Neural cell (in vitro differentiated cells): ENCODE data around the gene SLC25A43. TPM values are rescaled to one million over a fixed set of nuclear protein-coding genes. Genes with fewer than 3 reads are reported as not detected.

Source experiments
- H2AFZ ChIP-seq: fragments of 200-600, 300-800 bp; sonication (generic), shearing (Covaris generic); 2 replicates; pipeline ENCODE4 v1.6.0; 2014; ENCODE audit warnings: low read depth, mild to moderate bottlenecking, antibody characterized with exemption, low read length, moderate library complexity
- H3F3A ChIP-seq: fragments of 200-600 bp; shearing (Covaris generic); 2 replicates; pipeline ENCODE4 v1.6.1; 2016; ENCODE audit warnings: mild to moderate bottlenecking, moderate library complexity, mixed read lengths, antibody characterized with exemption, low read length; ENCODE audit not compliant: insufficient read depth, poor library complexity, severe bottlenecking
- H3K27ac ChIP-seq: fragments of 200-600, 300-800 bp; sonication (generic), shearing (Covaris generic); 2 replicates; pipeline ENCODE4 v1.5.1; 2014; ENCODE audit warnings: mild to moderate bottlenecking, low read length, moderate library complexity
- H3K27me3 ChIP-seq: fragments of 300-800, 200-600 bp; sonication (generic), shearing (Covaris generic); 2 replicates; pipeline ENCODE4 v1.6.0; 2014; ENCODE audit warnings: mild to moderate bottlenecking, low read depth, low read length, moderate library complexity; ENCODE audit not compliant: insufficient read depth
- H3K36me3 ChIP-seq: fragments of 300-800, 200-600 bp; sonication (generic), shearing (Covaris generic); 2 replicates; pipeline ENCODE4 v1.5.1; 2014; ENCODE audit warnings: mild to moderate bottlenecking, antibody characterized with exemption, low read length, moderate library complexity; ENCODE audit not compliant: insufficient read depth
- H3K4me2 ChIP-seq: fragments of 300-800, 200-600 bp; sonication (generic), shearing (Covaris generic); 2 replicates; pipeline ENCODE4 v1.6.0; 2014; ENCODE audit warnings: mild to moderate bottlenecking, low read length
- H3K4me3 ChIP-seq: fragments of 300-800, 200-600 bp; sonication (generic), shearing (Covaris generic); 2 replicates; pipeline ENCODE4 v1.5.1; 2014; ENCODE audit warnings: mild to moderate bottlenecking, low read length, moderate library complexity
- H3K79me2 ChIP-seq: fragments of 200-600 bp; shearing (Covaris generic); replicated peaks from 2 replicates; pipeline ENCODE4 v1.6.0; 2014; ENCODE audit warnings: mild to moderate bottlenecking, low read length, moderate library complexity; ENCODE audit not compliant: insufficient read depth
- H3K9ac ChIP-seq: fragments of 300-800, 200-600 bp; sonication (generic), shearing (Covaris generic); 2 replicates; pipeline ENCODE4 v1.6.1; 2016; ENCODE audit warnings: mild to moderate bottlenecking, low read length, mixed read lengths
- H3K9me2 ChIP-seq: fragments of 200-600 bp; shearing (Covaris generic); 2 replicates; pipeline ENCODE4 v1.6.1; 2016; ENCODE audit warnings: mild to moderate bottlenecking, low read length, mixed read lengths; ENCODE audit not compliant: insufficient read depth
- H3K9me3 ChIP-seq: fragments of 200-600, 300-800 bp; sonication (generic), shearing (Covaris generic); 2 replicates; pipeline ENCODE4 v1.6.1; 2016; ENCODE audit warnings: mild to moderate bottlenecking, mixed run types, low read length, moderate library complexity, mixed read lengths
- H4K20me1 ChIP-seq: fragments of 200-600 bp; shearing (Covaris generic); 2 replicates; pipeline ENCODE4 v1.6.1; 2016; ENCODE audit warnings: mild to moderate bottlenecking, mixed run types; ENCODE audit not compliant: insufficient read depth
- EP300 ChIP-seq: fragments of 450-650 bp; conservative IDR thresholded peaks from 2 replicates; pipeline ENCODE4 v1.6.1; 2014; ENCODE audit warnings: antibody characterized with exemption, mild to moderate bottlenecking, moderate library complexity; ENCODE audit not compliant: poor library complexity, severe bottlenecking
- EZH2 ChIP-seq: fragments of 200-600, 300-800 bp; shearing (Covaris generic), sonication (generic); IDR thresholded peaks from 2 replicates; pipeline ENCODE4 v1.6.1; 2014; ENCODE audit warnings: antibody characterized with exemption, low read length, borderline replicate concordance, mild to moderate bottlenecking; ENCODE audit not compliant: insufficient read depth, poor library complexity, severe bottlenecking
- MXI1 ChIP-seq: fragments of 450-650 bp; conservative IDR thresholded peaks from 2 replicates; pipeline ENCODE4 v1.6.1; 2014; ENCODE audit warnings: antibody characterized with exemption, mild to moderate bottlenecking; ENCODE audit not compliant: poor library complexity, severe bottlenecking
- POLR2AphosphoS5 ChIP-seq: IDR thresholded peaks from 2 replicates; pipeline ENCODE4 v1.6.1; 2012
- RAD21 ChIP-seq: fragments of 450-650 bp; conservative IDR thresholded peaks from 2 replicates; pipeline ENCODE4 v1.6.1; 2014; ENCODE audit warnings: antibody characterized with exemption, mild to moderate bottlenecking, moderate library complexity
- SMC3 ChIP-seq: fragments of 450-650 bp; conservative IDR thresholded peaks from 2 replicates; pipeline ENCODE4 v1.6.1; 2014; ENCODE audit warnings: antibody characterized with exemption, mild to moderate bottlenecking, moderate library complexity; ENCODE audit not compliant: poor library complexity
- TAF1 ChIP-seq: IDR thresholded peaks from 2 replicates; pipeline ENCODE4 v1.6.1; 2012; ENCODE audit warnings: low read depth
- polyA plus RNA-seq: library from polyadenylated mRNA; depleted of rRNA; stranded (reverse); fragments of >200 nt; gene quantifications from 2 replicates; pipeline ENCODE4 v1.2.3, GENCODE V29; 2014
- TF ChIP-seq, protein P1 (sequence below): IDR thresholded peaks from 2 replicates; pipeline ENCODE4 v1.6.1; 2012; ENCODE audit warnings: borderline replicate concordance
- TF ChIP-seq, protein P2 (sequence below): fragments of 450-650 bp; IDR thresholded peaks from 2 replicates; pipeline ENCODE4 v1.5.1; 2014; ENCODE audit warnings: antibody characterized with exemption, mild to moderate bottlenecking, moderate library complexity; ENCODE audit not compliant: poor library complexity, severe bottlenecking

The SLC25A43 gene
- polyA plus RNA-seq, 1 donor from 2014 or later = not detected

DNA sequence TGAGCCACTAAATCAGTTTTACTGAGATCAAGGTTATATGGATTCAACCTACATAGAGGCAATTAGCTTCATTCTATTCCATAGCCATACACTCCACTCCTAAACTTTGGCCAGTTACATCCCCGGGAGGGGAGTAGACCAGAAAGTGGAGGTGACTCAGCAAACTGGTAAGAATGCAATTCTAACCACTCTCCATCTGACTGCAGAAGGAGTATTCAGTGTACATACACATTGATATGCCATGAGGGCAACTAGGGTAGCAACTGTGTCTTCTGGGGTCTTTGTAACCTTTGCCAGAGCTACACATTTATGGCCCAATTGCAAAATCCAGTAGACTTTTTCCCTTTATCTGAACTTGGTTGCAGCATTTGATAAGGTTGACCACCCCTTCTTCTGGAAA is 7.6 kb downstream of the SLC25A43 start:
- H3K36me3 ChIP-seq = no peaks in the 10 kb centered on the region
- H3K9me2 ChIP-seq = no peaks in the 10 kb centered on the region
- H3K79me2 ChIP-seq = no peaks in the 10 kb centered on the region
- H3F3A ChIP-seq = no peaks in the 10 kb centered on the region
- no peak overlapping the region for H3K27ac ChIP-seq
- no peak overlapping the region for H3K4me3 ChIP-seq
- TF ChIP-seq POLR2AphosphoS5 (no peak), RAD21 (no peak), TAF1 (no peak), EP300 (no peak), MXI1 (no peak), SMC3 (no peak), EZH2 (no peak)
- TF ChIP-seq, protein P1, sequence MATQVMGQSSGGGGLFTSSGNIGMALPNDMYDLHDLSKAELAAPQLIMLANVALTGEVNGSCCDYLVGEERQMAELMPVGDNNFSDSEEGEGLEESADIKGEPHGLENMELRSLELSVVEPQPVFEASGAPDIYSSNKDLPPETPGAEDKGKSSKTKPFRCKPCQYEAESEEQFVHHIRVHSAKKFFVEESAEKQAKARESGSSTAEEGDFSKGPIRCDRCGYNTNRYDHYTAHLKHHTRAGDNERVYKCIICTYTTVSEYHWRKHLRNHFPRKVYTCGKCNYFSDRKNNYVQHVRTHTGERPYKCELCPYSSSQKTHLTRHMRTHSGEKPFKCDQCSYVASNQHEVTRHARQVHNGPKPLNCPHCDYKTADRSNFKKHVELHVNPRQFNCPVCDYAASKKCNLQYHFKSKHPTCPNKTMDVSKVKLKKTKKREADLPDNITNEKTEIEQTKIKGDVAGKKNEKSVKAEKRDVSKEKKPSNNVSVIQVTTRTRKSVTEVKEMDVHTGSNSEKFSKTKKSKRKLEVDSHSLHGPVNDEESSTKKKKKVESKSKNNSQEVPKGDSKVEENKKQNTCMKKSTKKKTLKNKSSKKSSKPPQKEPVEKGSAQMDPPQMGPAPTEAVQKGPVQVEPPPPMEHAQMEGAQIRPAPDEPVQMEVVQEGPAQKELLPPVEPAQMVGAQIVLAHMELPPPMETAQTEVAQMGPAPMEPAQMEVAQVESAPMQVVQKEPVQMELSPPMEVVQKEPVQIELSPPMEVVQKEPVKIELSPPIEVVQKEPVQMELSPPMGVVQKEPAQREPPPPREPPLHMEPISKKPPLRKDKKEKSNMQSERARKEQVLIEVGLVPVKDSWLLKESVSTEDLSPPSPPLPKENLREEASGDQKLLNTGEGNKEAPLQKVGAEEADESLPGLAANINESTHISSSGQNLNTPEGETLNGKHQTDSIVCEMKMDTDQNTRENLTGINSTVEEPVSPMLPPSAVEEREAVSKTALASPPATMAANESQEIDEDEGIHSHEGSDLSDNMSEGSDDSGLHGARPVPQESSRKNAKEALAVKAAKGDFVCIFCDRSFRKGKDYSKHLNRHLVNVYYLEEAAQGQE = no peak
- no peak overlapping the region for H3K4me2 ChIP-seq
- no peaks in the 10 kb centered on the region for H3K9me3 ChIP-seq
- H4K20me1 ChIP-seq = no peaks in the 10 kb centered on the region
- no peaks in the 10 kb centered on the region for H3K27me3 ChIP-seq
- no peak overlapping the region for H3K9ac ChIP-seq
- H2AFZ ChIP-seq = no peak overlapping the region

DNA sequence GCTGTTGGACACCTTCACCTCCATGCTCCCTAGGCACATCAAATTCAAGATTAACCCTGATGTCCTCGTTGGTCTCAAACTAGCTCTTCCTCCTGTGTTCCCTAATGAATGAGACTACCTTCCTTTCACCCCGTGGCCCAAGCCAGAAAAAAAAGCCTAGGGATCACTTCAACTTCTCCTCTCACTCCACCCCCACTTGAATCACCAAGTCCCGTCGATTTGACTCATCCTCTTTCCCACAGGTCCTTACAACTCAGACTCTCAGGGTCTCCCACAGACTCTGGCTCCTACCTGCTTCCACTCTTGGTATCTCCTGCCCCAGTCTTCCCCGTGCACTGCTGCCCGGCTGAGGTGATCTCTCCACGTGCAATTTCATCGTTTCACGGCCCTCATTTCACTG is 8.5 kb downstream of the SLC25A43 start:
- Histone ChIP-seq H3K9me2 (no peaks in the 10 kb centered on the region), H3K79me2 (no peaks in the 10 kb centered on the region), H3K4me3 (no peak overlapping the region), H3K36me3 (no peaks in the 10 kb centered on the region), H2AFZ (no peak overlapping the region), H3K27ac (no peak overlapping the region), H3K4me2 (no peak overlapping the region), H3K9me3 (no peaks in the 10 kb centered on the region), H3K27me3 (no peaks in the 10 kb centered on the region), H4K20me1 (no peaks in the 10 kb centered on the region), H3K9ac (no peak overlapping the region), H3F3A (no peaks in the 10 kb centered on the region)
- no peak for TF ChIP-seq POLR2AphosphoS5
- TF ChIP-seq, protein P2, sequence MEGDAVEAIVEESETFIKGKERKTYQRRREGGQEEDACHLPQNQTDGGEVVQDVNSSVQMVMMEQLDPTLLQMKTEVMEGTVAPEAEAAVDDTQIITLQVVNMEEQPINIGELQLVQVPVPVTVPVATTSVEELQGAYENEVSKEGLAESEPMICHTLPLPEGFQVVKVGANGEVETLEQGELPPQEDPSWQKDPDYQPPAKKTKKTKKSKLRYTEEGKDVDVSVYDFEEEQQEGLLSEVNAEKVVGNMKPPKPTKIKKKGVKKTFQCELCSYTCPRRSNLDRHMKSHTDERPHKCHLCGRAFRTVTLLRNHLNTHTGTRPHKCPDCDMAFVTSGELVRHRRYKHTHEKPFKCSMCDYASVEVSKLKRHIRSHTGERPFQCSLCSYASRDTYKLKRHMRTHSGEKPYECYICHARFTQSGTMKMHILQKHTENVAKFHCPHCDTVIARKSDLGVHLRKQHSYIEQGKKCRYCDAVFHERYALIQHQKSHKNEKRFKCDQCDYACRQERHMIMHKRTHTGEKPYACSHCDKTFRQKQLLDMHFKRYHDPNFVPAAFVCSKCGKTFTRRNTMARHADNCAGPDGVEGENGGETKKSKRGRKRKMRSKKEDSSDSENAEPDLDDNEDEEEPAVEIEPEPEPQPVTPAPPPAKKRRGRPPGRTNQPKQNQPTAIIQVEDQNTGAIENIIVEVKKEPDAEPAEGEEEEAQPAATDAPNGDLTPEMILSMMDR = no peak
- TF ChIP-seq TAF1 = no peak
